Liver (tissue), 9 donors: ENCODE measurements around the gene KRT86. TPM values are rescaled to one million over a fixed set of nuclear protein-coding genes. Genes with fewer than 3 reads are reported as not detected.

Experiments used
- DNase-seq: peaks from one replicate; pipeline ENCODE4 v3.0.0-alpha.2; 2017; ENCODE audit warnings: low spot score
- H3K27ac ChIP-seq, 2 donors: one replicate each; pipeline ENCODE4 v1.7.0; 2013; ENCODE audit warnings: inconsistent platforms in 2 of 2, low read length in 2 of 2, control low read depth in 1 of 2, low read depth in 1 of 2, mild to moderate bottlenecking in 1 of 2
- H3K27me3 ChIP-seq, 4 donors: one replicate each; pipeline versions ENCODE4 v1.6.1 to v1.7.0; 2013; ENCODE audit warnings: low read length in 3 of 4, inconsistent platforms in 1 of 4, mild to moderate bottlenecking in 1 of 4, moderate library complexity in 1 of 4; ENCODE audit not compliant: control insufficient read depth in 4 of 4, insufficient read depth in 4 of 4
- H3K36me3 ChIP-seq, 4 donors: one replicate each; pipeline versions ENCODE4 v1.6.1 to v1.7.0; 2013; ENCODE audit warnings: low read length in 3 of 4, mild to moderate bottlenecking in 3 of 4, low read depth in 1 of 4, moderate library complexity in 1 of 4; ENCODE audit not compliant: control insufficient read depth in 4 of 4, insufficient read depth in 3 of 4
- H3K4me1 ChIP-seq, 4 donors: one replicate each; pipeline versions ENCODE4 v1.6.1 to v1.7.0; 2013; ENCODE audit warnings: low read length in 3 of 4, mild to moderate bottlenecking in 3 of 4, moderate library complexity in 1 of 4; ENCODE audit not compliant: control insufficient read depth in 4 of 4, insufficient read depth in 4 of 4
- H3K4me3 ChIP-seq, 3 donors: one replicate each; pipeline versions ENCODE4 v1.6.1 to v1.7.0; 2013; ENCODE audit warnings: low read length in 3 of 3, control low read depth in 1 of 3, low read depth in 1 of 3, mild to moderate bottlenecking in 1 of 3
- H3K9ac ChIP-seq, 2 donors: one replicate each; pipeline ENCODE4 v1.7.0; 2013; ENCODE audit warnings: low read length in 2 of 2, mild to moderate bottlenecking in 2 of 2, moderate library complexity in 2 of 2, control low read depth in 1 of 2, low read depth in 1 of 2
- H3K9me3 ChIP-seq, 4 donors: one replicate each; pipeline versions ENCODE4 v1.6.1 to v1.7.0; 2013; ENCODE audit warnings: low read length in 3 of 4; ENCODE audit not compliant: control insufficient read depth in 4 of 4
- ATF3 ChIP-seq: IDR thresholded peaks from 2 replicates; pipeline ENCODE4 v1.6.1; 2016; ENCODE audit warnings: antibody characterized with exemption
- CTCF ChIP-seq: fragments of 150-350 bp; IDR thresholded peaks from 2 replicates; pipeline ENCODE4 v1.5.1; 2017; ENCODE audit warnings: improper control_type of control experiment, low read depth, low read length; ENCODE audit not compliant: missing input control
- EGR1 ChIP-seq, 2 donors: IDR thresholded peaks; 2 replicates each; pipeline ENCODE4 v1.6.1; 2016 to 2018; ENCODE audit warnings: antibody characterized with exemption in 2 of 2, low read depth in 2 of 2
- FOXA1 ChIP-seq: IDR thresholded peaks from 2 replicates; pipeline ENCODE4 v1.6.1; 2016; ENCODE audit warnings: antibody characterized with exemption
- FOXA2 ChIP-seq: IDR thresholded peaks from 2 replicates; pipeline ENCODE4 v1.6.1; 2016; ENCODE audit warnings: antibody characterized with exemption
- GABPA ChIP-seq, 2 donors: IDR thresholded peaks in 1 of 2; conservative IDR thresholded peaks in 1 of 2; 2 replicates each; pipeline ENCODE4 v1.6.1; 2016; ENCODE audit warnings: antibody characterized with exemption in 2 of 2, mild to moderate bottlenecking in 1 of 2, moderate library complexity in 1 of 2
- HNF4A ChIP-seq, 2 donors: conservative IDR thresholded peaks; 2 replicates each; pipeline ENCODE4 v1.6.1; 2016; ENCODE audit warnings: antibody characterized with exemption in 2 of 2, mild to moderate bottlenecking in 2 of 2
- HNF4G ChIP-seq: IDR thresholded peaks from 2 replicates; pipeline ENCODE4 v1.6.1; 2016; ENCODE audit warnings: antibody characterized with exemption
- JUND ChIP-seq, 2 donors: IDR thresholded peaks; 2 replicates each; pipeline ENCODE4 v1.6.1; 2016; ENCODE audit warnings: antibody characterized with exemption in 2 of 2
- MAX ChIP-seq: IDR thresholded peaks from 2 replicates; pipeline ENCODE4 v1.6.1; 2016; ENCODE audit warnings: antibody characterized with exemption
- NR2F2 ChIP-seq: IDR thresholded peaks from 2 replicates; pipeline ENCODE4 v1.6.1; 2016; ENCODE audit warnings: antibody characterized with exemption
- RAD21 ChIP-seq, 2 donors: IDR thresholded peaks; 2 replicates each; pipeline ENCODE4 v1.6.1; 2016; ENCODE audit warnings: antibody characterized with exemption in 2 of 2, mild to moderate bottlenecking in 2 of 2
- REST ChIP-seq: IDR thresholded peaks from 2 replicates; pipeline ENCODE4 v1.6.1; 2016; ENCODE audit warnings: antibody characterized with exemption, mild to moderate bottlenecking
- RXRA ChIP-seq, 2 donors: IDR thresholded peaks; 2 replicates each; pipeline ENCODE4 v1.6.1; 2017 to 2018; ENCODE audit warnings: antibody characterized with exemption in 2 of 2, mild to moderate bottlenecking in 1 of 2
- SP1 ChIP-seq: IDR thresholded peaks from 2 replicates; pipeline ENCODE4 v1.6.1; 2018; ENCODE audit warnings: antibody characterized with exemption, mild to moderate bottlenecking
- TAF1 ChIP-seq: conservative IDR thresholded peaks from 2 replicates; pipeline ENCODE4 v1.6.1; 2016; ENCODE audit warnings: antibody characterized with exemption, mild to moderate bottlenecking
- YY1 ChIP-seq: IDR thresholded peaks from 2 replicates; pipeline ENCODE4 v1.6.1; 2016; ENCODE audit warnings: antibody characterized with exemption, mild to moderate bottlenecking
- ZBTB33 ChIP-seq: IDR thresholded peaks from 2 replicates; pipeline ENCODE4 v1.6.1; 2016; ENCODE audit warnings: antibody characterized with exemption
- WGBS: extraction: QIAGEN DNeasy Blood & Tissue Kit; methylation state at CpG from one replicate; pipeline ENCODE4 v1.1.7; 2013; 5-methylcytosine and 5-hydroxymethylcytosine counted together
- polyA plus RNA-seq, 2 donors: library from polyadenylated mRNA; stranded (reverse) in 1 of 2; unstranded in 1 of 2; fragments of 200-250 nt in 1 of 2; fragments of >200 nt in 1 of 2; fragmentation: Nextera tagmentation in 1 of 2; extraction: Ambion mirVana in 1 of 2; gene quantifications; one replicate each; pipeline versions ENCODE4 v1.2.1 to v1.2.3, GENCODE V29; 2013 to 2015
- total RNA-seq, 2 donors: library from RNA; depleted of rRNA; stranded (reverse); fragments of >200 nt; gene quantifications; one replicate each; pipeline ENCODE4 v1.2.3, GENCODE V29; 2014
- donor health status: healthy.
- donor health status: healthy.
- donor health status: healthy.
- donor health status: healthy.
- donor health status: healthy.

KRT86 gene
- total and polyA plus RNA-seq, 4 donors = 0.08 TPM; not detected in 3

GRCh38 chr12:52294803-52295202 is 20.4 kb downstream of the KRT86 start (continued):
- no peak for TF ChIP-seq YY1

GRCh38 chr12:52295663-52296062 is 21.2 kb downstream of the KRT86 start:
- Histone ChIP-seq H3K4me1 (no peaks in the 10 kb centered on the region), H3K27ac (no peak overlapping the region), H3K9ac (no peak overlapping the region), H3K36me3 (no peaks in the 10 kb centered on the region), H3K9me3 (no peaks in the 10 kb centered on the region), H3K4me3 (no peak overlapping the region), H3K27me3 (peaks cover 3 to 10% (median 7%) of the 10 kb centered on the region in 4 donors)
- DNase-seq = no peak
- TF ChIP-seq ZBTB33 = no peak
- no peak for TF ChIP-seq CTCF
- no peak for TF ChIP-seq FOXA1
- no peak for TF ChIP-seq SP1
- no peak for TF ChIP-seq NR2F2
- no peak for TF ChIP-seq FOXA2
- TF ChIP-seq YY1 = no peak
- WGBS = 69% methylated on average over 1 of the region's 1 CpG

- Histone ChIP-seq H3K36me3 (no peaks in the 10 kb centered on the region), H3K4me3 (no peak overlapping the region), H3K9ac (no peak overlapping the region), H3K9me3 (no peaks in the 10 kb centered on the region), H3K27me3 (peaks cover 3 to 10% (median 3%) of the 10 kb centered on the region in 4 donors), H3K4me1 (no peaks in the 10 kb centered on the region), H3K27ac (no peak overlapping the region)
- WGBS = 95% methylated on average over 5 of the region's 5 CpGs
- TF ChIP-seq CTCF (no peak), YY1 (no peak), NR2F2 (no peak), RAD21 (IDR thresholded peaks at IDR 0.05) (no peak), RXRA (IDR thresholded peaks at IDR 0.05) (no peak), REST (no peak), JUND (IDR thresholded peaks at IDR 0.05) (no peak), ZBTB33 (no peak), SP1 (no peak), TAF1 (no peak), ATF3 (no peak), GABPA (IDR thresholded peaks at IDR 0.05 in 1 of 2, conservative IDR thresholded peaks at IDR 0.05 in 1 of 2) (no peak), HNF4G (no peak), MAX (no peak), EGR1 (IDR thresholded peaks at IDR 0.05; ENCODE audit: low read depth in 2 of 2) (no peak), FOXA1 (no peak), HNF4A (conservative IDR thresholded peaks at IDR 0.05) (no peak)
- DNase-seq = no peak
Observed at GRCh38 chr12:52296572-52297215, 22.2 kb downstream of the KRT86 start.
